ENCODE results near the gene PKNOX2.

The PKNOX2 gene

DNA sequence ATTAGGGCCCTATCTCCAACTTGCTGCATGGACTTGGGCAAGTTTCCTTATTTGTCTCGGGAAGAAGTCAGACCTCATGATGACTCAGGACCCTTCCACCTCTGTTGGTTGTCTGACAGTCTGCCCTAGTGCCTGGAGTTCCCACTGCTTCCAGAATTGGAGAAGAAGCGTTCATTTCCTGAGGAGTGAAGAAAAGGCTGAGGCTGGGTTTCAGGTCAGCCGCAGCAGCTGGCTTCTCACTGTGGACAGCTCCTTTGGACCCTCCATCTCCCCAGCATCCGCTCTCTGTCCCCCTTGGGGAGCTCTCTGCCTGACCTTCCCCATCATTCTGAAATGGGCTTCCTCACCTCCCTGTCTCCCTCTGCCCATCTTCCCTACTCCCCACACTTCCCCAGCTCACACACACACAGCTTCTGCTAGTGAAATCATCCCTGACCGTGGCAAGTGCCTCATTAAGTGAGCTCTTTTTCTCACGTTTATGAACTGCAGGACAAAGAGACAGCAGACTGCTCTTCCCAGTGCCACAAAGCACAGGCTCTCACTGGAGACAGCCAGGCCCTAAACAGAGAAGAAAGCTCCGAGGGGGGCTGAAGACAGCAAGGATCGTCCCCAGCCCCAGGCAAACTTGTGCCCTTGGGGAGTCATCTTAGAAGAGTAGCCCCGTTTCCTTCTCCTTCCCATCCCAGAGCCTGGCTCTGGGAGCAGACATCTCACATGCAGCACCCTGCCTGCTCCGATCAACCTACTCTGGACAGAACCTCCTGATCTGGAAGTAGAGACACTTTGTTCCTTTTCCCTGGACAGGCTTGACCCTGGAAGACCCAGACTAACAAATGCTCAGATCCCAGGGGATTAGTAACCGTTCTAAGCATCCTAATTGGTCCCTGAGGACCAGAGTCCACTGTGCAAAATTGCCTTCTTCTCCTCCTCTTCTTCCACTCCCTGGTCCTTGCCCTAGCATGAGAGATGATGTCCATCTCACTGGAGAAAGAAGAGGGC, 173.6 kb downstream of the PKNOX2 start:
- H3K27ac ChIP-seq: no peak overlapping the region
- H3K4me2 ChIP-seq: no peak overlapping the region
- no peak overlapping the region for H3K4me3 ChIP-seq
- no peaks in the 10 kb centered on the region for H3K36me3 ChIP-seq
- no peaks in the 10 kb centered on the region for H3K27me3 ChIP-seq
- H4K20me1 ChIP-seq: no peaks in the 10 kb centered on the region
- TF ChIP-seq Cebpa-rat (IDR thresholded peaks at IDR 0.05): no peak
- no peak overlapping the region for H3K9ac ChIP-seq
- no peaks in the 10 kb centered on the region for H3K4me1 ChIP-seq
- H3K9me3 ChIP-seq: no peaks in the 10 kb centered on the region

DNA sequence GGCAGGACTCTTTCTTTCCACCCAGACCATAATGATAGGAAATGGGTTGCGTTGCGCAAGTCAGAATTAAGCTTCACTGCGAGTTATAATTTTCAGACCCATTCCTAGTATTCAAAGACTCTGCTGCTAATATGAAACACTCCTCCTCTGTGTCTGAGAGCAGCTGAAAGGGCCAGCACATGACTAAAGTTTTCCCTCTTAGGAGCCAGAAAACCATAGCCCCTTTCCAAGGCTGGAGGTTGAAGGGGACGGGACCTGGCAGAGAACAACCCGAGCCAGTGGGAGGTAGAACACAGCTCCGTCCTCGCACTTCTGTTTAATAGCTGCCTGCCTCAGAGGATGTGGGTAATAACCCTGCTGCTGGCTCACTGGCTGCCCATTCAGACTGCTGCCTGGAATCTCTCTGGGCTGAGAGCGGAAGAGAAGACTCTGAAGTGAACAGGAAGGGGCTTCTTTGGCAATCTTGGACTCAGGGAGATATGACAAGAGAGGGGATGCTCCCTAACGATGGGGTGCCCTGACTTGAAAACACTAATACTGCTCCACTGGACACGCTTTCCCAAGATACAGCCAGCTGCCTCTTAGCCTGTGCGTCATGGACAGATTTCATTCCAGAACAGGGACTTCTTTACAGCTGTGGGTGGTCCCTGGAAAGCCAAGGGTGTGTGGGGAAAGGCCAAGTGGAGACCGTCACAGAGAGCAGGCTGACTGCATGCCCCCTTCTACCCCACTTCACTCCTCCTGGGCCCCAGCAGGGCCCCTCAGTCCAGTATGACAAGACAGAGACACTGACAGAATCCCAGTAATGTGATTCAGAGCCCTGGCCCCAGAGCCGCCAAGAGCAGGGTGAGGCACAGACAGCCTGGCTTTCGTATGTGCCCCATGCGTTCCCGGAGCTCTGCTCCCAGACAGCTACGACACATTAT, 174.6 kb downstream of the PKNOX2 start:
- H3K9me3 ChIP-seq: no peaks in the 10 kb centered on the region
- no peaks in the 10 kb centered on the region for H3K36me3 ChIP-seq
- TF ChIP-seq Cebpa-rat (IDR thresholded peaks at IDR 0.05): no peak
- H3K4me2 ChIP-seq: no peak overlapping the region
- H3K9ac ChIP-seq: no peak overlapping the region
- no peaks in the 10 kb centered on the region for H4K20me1 ChIP-seq
- H3K4me1 ChIP-seq: no peaks in the 10 kb centered on the region
- no peak overlapping the region for H3K4me3 ChIP-seq
- no peaks in the 10 kb centered on the region for H3K27me3 ChIP-seq
- no peak overlapping the region for H3K27ac ChIP-seq

DNA sequence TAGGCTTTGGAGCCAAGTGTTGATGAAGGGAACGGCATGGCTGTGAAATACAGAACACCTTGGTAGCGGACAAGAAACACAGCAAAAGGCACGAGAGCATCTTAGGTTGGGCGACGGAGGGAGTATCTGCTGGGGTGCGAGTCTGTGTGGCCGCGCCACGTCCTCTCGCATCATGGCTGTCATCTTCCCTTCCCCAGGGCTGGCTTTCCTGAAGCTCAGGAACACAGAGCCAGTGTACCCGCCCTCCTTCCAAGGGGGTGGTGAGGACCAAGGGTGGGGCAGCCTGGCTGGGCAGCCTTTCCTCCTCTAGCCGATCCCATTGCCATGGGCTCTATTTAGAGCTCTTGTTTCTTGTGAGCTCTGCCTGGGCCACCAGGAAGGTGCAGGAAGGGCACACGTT, 177.1 kb downstream of the PKNOX2 start:
- no peak for TF ChIP-seq Cebpa-rat (IDR thresholded peaks at IDR 0.05)
- Histone ChIP-seq H3K4me1 (no peaks in the 10 kb centered on the region), H3K9ac (no peak overlapping the region)

DNA sequence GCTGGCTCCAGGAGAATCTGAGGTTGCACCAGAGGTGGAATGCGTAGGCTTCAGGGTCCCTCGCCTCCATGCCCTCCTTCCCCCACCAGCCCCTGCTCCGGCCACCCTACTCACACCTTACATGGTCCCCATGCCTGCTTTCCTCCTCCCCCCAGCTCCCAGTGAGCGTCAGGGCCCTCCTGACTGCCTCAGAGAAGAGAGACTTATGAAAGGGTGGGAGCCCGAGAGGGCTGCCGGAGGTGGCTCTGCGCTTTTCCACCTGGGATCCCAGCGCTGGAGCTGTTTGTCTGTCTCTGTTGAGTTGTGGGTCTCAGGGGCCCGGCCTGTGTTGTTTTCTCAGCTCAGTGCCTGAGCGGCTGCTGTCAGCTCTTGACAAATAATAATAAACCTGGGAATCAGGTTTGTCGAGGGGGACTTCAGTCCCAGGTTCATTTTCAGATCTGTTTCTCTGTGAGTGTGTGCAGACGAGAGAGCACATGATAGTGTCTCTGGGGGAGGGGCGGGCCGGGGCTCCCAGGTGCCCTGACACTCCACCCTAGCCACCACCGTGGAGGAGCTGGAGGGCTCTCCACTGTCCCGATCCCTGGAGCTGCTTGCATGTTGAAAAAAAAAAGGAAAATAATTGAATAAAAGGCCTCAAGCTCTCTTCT, 177.9 kb downstream of the PKNOX2 start:
- no peaks in the 10 kb centered on the region for H3K9me3 ChIP-seq
- TF ChIP-seq Cebpa-rat (IDR thresholded peaks at IDR 0.05): no peak

More for the DNA sequence above, 177.1 kb downstream of the PKNOX2 start:
- no peaks in the 10 kb centered on the region for H3K9me3 ChIP-seq
- no peaks in the 10 kb centered on the region for H3K27me3 ChIP-seq
- no peak overlapping the region for H3K27ac ChIP-seq
- no peak overlapping the region for H3K4me2 ChIP-seq
- H3K36me3 ChIP-seq: no peaks in the 10 kb centered on the region
- H3K4me3 ChIP-seq: no peak overlapping the region
- H4K20me1 ChIP-seq: no peaks in the 10 kb centered on the region

DNA sequence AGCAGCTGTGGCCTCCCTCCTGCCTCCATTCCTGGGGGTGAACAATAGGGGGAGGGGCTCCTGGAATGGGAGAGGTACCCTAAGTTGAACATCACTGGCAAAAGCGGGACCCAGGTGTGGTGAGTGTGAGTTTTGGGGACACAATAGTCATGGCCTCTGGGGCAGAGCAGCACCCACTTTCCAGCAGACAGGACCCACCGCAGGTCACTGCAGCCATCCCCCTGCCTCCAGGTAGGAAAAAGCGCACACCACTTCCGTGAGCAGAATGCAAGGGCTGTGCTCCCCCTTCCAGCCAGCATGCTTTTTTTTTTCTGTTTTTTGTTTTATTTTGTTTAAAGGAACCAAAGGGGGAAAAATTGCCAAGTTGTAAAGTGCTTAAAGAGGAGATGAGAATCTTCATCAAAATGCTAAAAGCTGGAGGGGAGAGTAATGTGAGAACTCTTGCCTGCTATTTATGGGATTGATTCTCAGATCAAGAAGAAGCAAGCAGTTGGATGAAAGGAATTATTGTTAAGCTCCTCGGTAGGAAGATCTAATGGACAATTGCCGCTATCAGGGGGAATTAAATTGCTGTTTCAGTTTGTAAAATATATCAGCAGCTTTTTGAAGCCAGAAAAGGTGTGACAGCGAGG, 178.7 kb downstream of the PKNOX2 start:
- Histone ChIP-seq H4K20me1 (no peaks in the 10 kb centered on the region), H3K4me1 (no peaks in the 10 kb centered on the region), H3K27me3 (no peaks in the 10 kb centered on the region), H3K9ac (no peak overlapping the region), H3K27ac (no peak overlapping the region), H3K4me2 (no peak overlapping the region), H3K9me3 (no peaks in the 10 kb centered on the region), H3K4me3 (no peak overlapping the region), H3K36me3 (no peaks in the 10 kb centered on the region)
- no peak for TF ChIP-seq Cebpa-rat (IDR thresholded peaks at IDR 0.05)

More for the DNA sequence above, 177.9 kb downstream of the PKNOX2 start:
- Histone ChIP-seq H3K4me3 (no peak overlapping the region), H3K4me2 (no peak overlapping the region), H3K27ac (no peak overlapping the region), H3K9ac (no peak overlapping the region), H3K36me3 (no peaks in the 10 kb centered on the region), H4K20me1 (no peaks in the 10 kb centered on the region), H3K4me1 (no peaks in the 10 kb centered on the region), H3K27me3 (no peaks in the 10 kb centered on the region)

DNA sequence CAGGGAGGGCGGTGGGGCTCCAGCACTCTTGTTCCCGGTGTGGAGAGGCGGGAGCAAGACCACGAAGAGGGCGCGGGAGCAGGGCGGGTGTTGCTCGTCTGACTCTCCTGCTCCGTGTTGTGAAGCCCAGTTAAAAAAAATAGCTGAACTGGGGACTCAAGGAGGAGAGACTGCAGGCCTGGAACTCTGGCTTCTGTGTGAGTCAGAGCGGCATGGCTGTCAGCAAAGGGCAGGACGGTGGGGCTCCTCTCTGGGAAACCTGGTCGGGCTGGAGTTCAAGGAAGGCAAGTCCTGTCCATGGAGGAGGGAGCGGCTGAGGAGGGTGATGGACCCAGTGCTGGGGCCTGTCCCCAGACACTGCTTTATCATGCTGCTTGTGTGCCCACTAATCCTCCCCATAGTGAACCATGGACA, 179.2 kb downstream of the PKNOX2 start:
- Histone ChIP-seq H3K4me1 (no peaks in the 10 kb centered on the region), H3K9ac (no peak overlapping the region), H3K27ac (no peak overlapping the region), H4K20me1 (no peaks in the 10 kb centered on the region), H3K4me3 (no peak overlapping the region), H3K9me3 (no peaks in the 10 kb centered on the region), H3K4me2 (no peak overlapping the region), H3K36me3 (no peaks in the 10 kb centered on the region), H3K27me3 (no peaks in the 10 kb centered on the region)
- no peak for TF ChIP-seq Cebpa-rat (IDR thresholded peaks at IDR 0.05)

DNA sequence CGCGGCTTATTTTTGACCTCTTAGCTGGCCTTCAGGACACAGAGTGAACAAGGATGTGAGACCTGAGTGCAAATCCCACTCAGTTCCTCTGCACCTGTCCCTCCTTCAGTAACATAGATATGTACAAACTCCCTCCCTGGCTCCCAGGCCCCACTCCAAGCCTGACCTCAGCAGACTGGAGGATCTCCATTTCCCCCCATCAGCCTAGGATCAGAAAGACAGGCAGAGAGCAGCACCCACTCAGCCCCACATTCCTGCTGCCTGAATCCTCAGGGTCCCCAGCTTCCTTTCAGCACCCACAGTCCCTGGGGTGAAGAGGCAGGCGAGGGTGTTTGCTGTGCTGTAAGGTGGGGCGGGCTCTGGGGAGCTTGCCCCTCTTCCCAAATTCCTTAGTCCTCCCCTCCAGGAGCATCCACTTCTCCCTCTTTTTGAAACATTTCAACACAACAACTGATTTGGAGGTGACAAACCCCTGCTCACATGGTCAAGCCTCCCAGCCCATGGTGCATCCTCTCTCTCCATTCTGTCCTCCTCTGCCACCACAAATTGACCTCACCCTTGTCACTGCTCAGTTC, 180.4 kb downstream of the PKNOX2 start:
- H3K27me3 ChIP-seq: no peaks in the 10 kb centered on the region
- H3K36me3 ChIP-seq: no peaks in the 10 kb centered on the region
- no peak overlapping the region for H3K4me2 ChIP-seq
- no peaks in the 10 kb centered on the region for H4K20me1 ChIP-seq
- H3K9ac ChIP-seq: no peak overlapping the region
- TF ChIP-seq Cebpa-rat (IDR thresholded peaks at IDR 0.05): no peak
- H3K9me3 ChIP-seq: no peaks in the 10 kb centered on the region
- H3K4me3 ChIP-seq: no peak overlapping the region
- no peak overlapping the region for H3K27ac ChIP-seq
- no peaks in the 10 kb centered on the region for H3K4me1 ChIP-seq

DNA sequence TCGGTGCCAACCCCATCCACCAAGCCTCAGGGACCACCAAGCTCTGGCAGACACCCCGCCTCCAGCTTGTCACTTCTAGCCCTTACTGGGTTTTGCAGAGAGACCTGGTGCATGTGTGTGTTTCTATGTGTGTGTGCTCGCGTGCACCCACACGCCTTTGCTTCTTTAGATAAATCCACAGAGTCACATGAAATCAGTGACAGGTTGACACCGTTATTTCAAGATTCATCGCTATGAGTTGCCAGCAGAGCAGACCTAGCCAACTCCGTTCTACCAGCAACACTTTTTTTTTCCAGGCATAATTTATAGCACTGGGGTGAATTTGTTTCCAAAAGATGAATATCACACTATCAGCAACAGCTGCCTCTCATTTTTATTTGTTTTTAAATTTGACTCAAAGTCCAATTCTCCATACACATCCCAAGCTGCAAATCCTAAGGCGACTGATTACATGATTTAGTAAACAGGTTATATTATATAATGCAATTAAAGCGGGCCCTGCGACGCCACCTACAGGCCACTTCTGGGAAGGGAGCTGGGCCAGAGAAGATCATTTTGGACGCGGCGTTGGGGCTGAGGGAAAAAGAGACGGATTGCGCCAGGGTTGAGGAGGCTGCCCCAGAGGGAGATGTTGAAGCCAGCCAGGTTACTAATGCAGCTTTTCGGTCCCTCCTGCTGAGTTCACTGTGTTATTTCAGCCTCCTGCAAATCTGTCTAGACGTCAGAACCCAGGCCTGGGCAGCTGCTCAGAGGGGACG, 181.0 kb downstream of the PKNOX2 start:
- H3K36me3 ChIP-seq: no peaks in the 10 kb centered on the region
- H3K9me3 ChIP-seq: no peaks in the 10 kb centered on the region
- no peak overlapping the region for H3K9ac ChIP-seq
- no peaks in the 10 kb centered on the region for H3K27me3 ChIP-seq
- H4K20me1 ChIP-seq: no peaks in the 10 kb centered on the region
- H3K4me3 ChIP-seq: no peak overlapping the region
- no peak overlapping the region for H3K27ac ChIP-seq
- no peak for TF ChIP-seq Cebpa-rat (IDR thresholded peaks at IDR 0.05)
- H3K4me1 ChIP-seq: no peaks in the 10 kb centered on the region
- no peak overlapping the region for H3K4me2 ChIP-seq

Data from BLaER1 (cell line).